WTC11 (cell line): ENCODE measurements around the gene RASA2. TPM values are rescaled to one million over a fixed set of nuclear protein-coding genes. Genes with fewer than 3 reads are reported as not detected.

Source experiments
- ATAC-seq: fragments of 200-7000 bp; cut with Tn5 transposase; 2 replicates; pipeline ENCODE4 v1.10.0; 2021; ENCODE audit warnings: mild to moderate bottlenecking, moderate library complexity
- CTCF ChIA-PET: fragments of 300-600 bp; sonication (Branson Sonifier 250); formaldehyde crosslinking; loops from one replicate; lab custom pipeline; 2021; ENCODE audit warnings: antibody characterized with exemption; lab: Charles Lee
- POLR2A ChIA-PET: fragments of 350-600 bp; sonication (Branson Sonifier 250); formaldehyde crosslinking; loops from one replicate; lab custom pipeline; 2021; ENCODE audit warnings: antibody characterized with exemption; lab: Charles Lee
- DNase-seq: peaks from one replicate; pipeline ENCODE4 v3.0.0; 2021; ENCODE audit warnings: low spot score
- H3K27ac Mint-ChIP-seq: 2 replicates; pipeline ENCODE4 v1.8.0; 2021; ENCODE audit warnings: mixed read lengths
- H3K27me3 Mint-ChIP-seq: 2 replicates; pipeline ENCODE4 v1.8.0; 2021; ENCODE audit warnings: low read depth, mild to moderate bottlenecking, moderate library complexity, mixed read lengths
- H3K36me3 Mint-ChIP-seq: 2 replicates; pipeline ENCODE4 v1.8.0; 2021; ENCODE audit warnings: mixed read lengths
- H3K4me1 Mint-ChIP-seq: 2 replicates; pipeline ENCODE4 v1.8.0; 2022; ENCODE audit warnings: mixed read lengths
- H3K4me3 Mint-ChIP-seq: 2 replicates; pipeline ENCODE4 v1.8.0; 2021; ENCODE audit warnings: mild to moderate bottlenecking, moderate library complexity, mixed read lengths
- H3K9me3 Mint-ChIP-seq: 2 replicates; pipeline ENCODE4 v1.8.0; 2021; ENCODE audit warnings: mixed read lengths
- ERG ChIP-seq: fragments of 250-450 bp; sonication (Bioruptor Pico); IDR thresholded peaks from 2 replicates; pipeline ENCODE4 v1.8.0; 2021; ENCODE audit warnings: mild to moderate bottlenecking
- ETV6 ChIP-seq: sonication (generic); formaldehyde crosslinking; IDR thresholded peaks from 2 replicates; pipeline ENCODE4 v1.8.1; 2022; ENCODE audit warnings: mild to moderate bottlenecking, missing genetic modification reagents
- HMGXB4 ChIP-seq: sonication (generic); formaldehyde crosslinking; IDR thresholded peaks from 2 replicates; pipeline ENCODE4 v1.8.1; 2023; ENCODE audit warnings: mild to moderate bottlenecking, moderate library complexity, missing genetic modification reagents
- MXD4 ChIP-seq: fragments of 250-450 bp; sonication (Bioruptor Pico); IDR thresholded peaks from 2 replicates; pipeline ENCODE4 v1.8.0; 2021; ENCODE audit warnings: mild to moderate bottlenecking, moderate library complexity, borderline replicate concordance
- NR2C2 ChIP-seq: sonication (generic); formaldehyde crosslinking; IDR thresholded peaks from 2 replicates; pipeline ENCODE4 v1.8.0; 2022; ENCODE audit warnings: mild to moderate bottlenecking, missing genetic modification reagents
- PRDM15 ChIP-seq: sonication (generic); formaldehyde crosslinking; IDR thresholded peaks from 2 replicates; pipeline ENCODE4 v1.8.0; 2022; ENCODE audit warnings: missing genetic modification reagents
- SOX15 ChIP-seq: fragments of 250-450 bp; sonication (Bioruptor Pico); IDR thresholded peaks from 2 replicates; pipeline ENCODE4 v1.9.0; 2021; ENCODE audit warnings: mild to moderate bottlenecking
- TCF7 ChIP-seq: sonication (generic); formaldehyde crosslinking; IDR thresholded peaks from 2 replicates; pipeline ENCODE4 v1.8.0; 2022; ENCODE audit warnings: mild to moderate bottlenecking, low read depth, missing genetic modification reagents, moderate library complexity
- TEAD4 ChIP-seq: sonication (generic); formaldehyde crosslinking; IDR thresholded peaks from 2 replicates; pipeline ENCODE4 v1.8.0; 2022; ENCODE audit warnings: mild to moderate bottlenecking, missing genetic modification reagents
- ZNF138 ChIP-seq: sonication (generic); formaldehyde crosslinking; conservative IDR thresholded peaks from 2 replicates; pipeline ENCODE4 v1.8.1; 2022; ENCODE audit warnings: mild to moderate bottlenecking, moderate library complexity, missing genetic modification reagents
- ZNF263 ChIP-seq: sonication (generic); formaldehyde crosslinking; IDR thresholded peaks from 2 replicates; pipeline ENCODE4 v1.8.1; 2022; ENCODE audit warnings: low read depth, mild to moderate bottlenecking, moderate library complexity, missing genetic modification reagents
- ZNF281 ChIP-seq: sonication (generic); formaldehyde crosslinking; IDR thresholded peaks from 2 replicates; pipeline ENCODE4 v1.8.0; 2023; ENCODE audit warnings: mild to moderate bottlenecking, missing genetic modification reagents
- ZNF317 ChIP-seq: sonication (generic); formaldehyde crosslinking; IDR thresholded peaks from 2 replicates; pipeline ENCODE4 v1.8.1; 2023; ENCODE audit warnings: low read depth, mild to moderate bottlenecking, moderate library complexity, missing genetic modification reagents, borderline replicate concordance
- ZNF416 ChIP-seq: fragments of 250-450 bp; sonication (Bioruptor Pico); IDR thresholded peaks from 2 replicates; pipeline ENCODE4 v1.9.0; 2021; ENCODE audit warnings: mild to moderate bottlenecking, inconsistent platforms
- ZNF532 ChIP-seq: fragments of 250-450 bp; sonication (Bioruptor Pico); IDR thresholded peaks from 2 replicates; pipeline ENCODE4 v1.9.0; 2021; ENCODE audit warnings: mild to moderate bottlenecking, borderline replicate concordance
- total RNA-seq: library from RNA; stranded (reverse); gene quantifications from 3 replicates; pipeline ENCODE4 v1.2.3, GENCODE V29; 2021

Gene RASA2
- total RNA-seq, 1 experiment from 2014 or later: 13.9 TPM

GRCh38 chr3:141650783-141651182 lies 164.0 kb downstream of the RASA2 start:
- DNase-seq (no peak), ATAC-seq (no peak)
- 0 out of 2 replicates have a peak, but pooled peaks cover 2% of the 10 kb centered on the region for H3K27me3 Mint-ChIP-seq
- H3K4me3 Mint-ChIP-seq: no peak overlapping the region
- H3K9me3 Mint-ChIP-seq: peaks cover 12% of the 10 kb centered on the region
- ChIA-PET CTCF (no interaction called here), POLR2A (no interaction called here)
- TF ChIP-seq TCF7 (no peak), MXD4 (CRISPR knock-in tag) (no peak), ETV6 (CRISPR knock-in tag) (no peak), NR2C2 (CRISPR knock-in tag) (no peak), SOX15 (CRISPR knock-in tag) (no peak), HMGXB4 (CRISPR knock-in tag) (no peak), ZNF138 (no peak), ZNF317 (CRISPR knock-in tag) (no peak), PRDM15 (CRISPR knock-in tag) (no peak), ZNF416 (CRISPR knock-in tag) (no peak), ERG (CRISPR knock-in tag) (no peak), ZNF532 (no peak), ZNF263 (CRISPR knock-in tag) (no peak), ZNF281 (CRISPR knock-in tag) (no peak), TEAD4 (CRISPR knock-in tag) (no peak)
- H3K27ac Mint-ChIP-seq: no peak overlapping the region
- 0 out of 2 replicates have a peak, but pooled peaks cover 2% of the 10 kb centered on the region for H3K36me3 Mint-ChIP-seq
- H3K4me1 Mint-ChIP-seq: peaks cover 30% of the 10 kb centered on the region
